Thoracic aorta (tissue), 2 donors: ENCODE results near the gene YWHAG. TPM values are rescaled to one million over a fixed set of nuclear protein-coding genes. Genes with fewer than 3 reads are reported as not detected.
A peak's percentile ranks its signal among the peaks of the same experiment; 100 is the strongest.
"Not testable (repeated sequence)": the region's sequence is repeated elsewhere in the genome, so short reads cannot be mapped to it uniquely, and the experiment has no call there.

Source experiments
- ATAC-seq: fragments of 150-250 bp; one replicate; pipeline ENCODE4 v1.8.0; 2017; ENCODE audit warnings: low read depth; ENCODE audit not compliant: insufficient number of reproducible peaks, low FRiP score
- DNase-seq: peaks from one replicate; pipeline ENCODE4 v3.0.0-alpha.2; 2020; ENCODE audit warnings: low spot score
- H3K27ac ChIP-seq, 2 donors: fragments of 200-600 bp; sonication (generic); 1 replicate in 1 of 2; 2 replicates in 1 of 2; pipeline ENCODE4 v1.5.1; 2016; ENCODE audit warnings: mild to moderate bottlenecking in 2 of 2, moderate library complexity in 2 of 2
- H3K27me3 ChIP-seq: fragments of 200-600 bp; sonication (generic); replicated peaks from 2 replicates; pipeline ENCODE4 v1.6.0; 2016; ENCODE audit warnings: mild to moderate bottlenecking; ENCODE audit not compliant: insufficient read depth
- H3K36me3 ChIP-seq: fragments of 200-600 bp; sonication (generic); one replicate; pipeline ENCODE4 v1.5.1; 2016
- H3K4me1 ChIP-seq, 2 donors: fragments of 200-600 bp; sonication (generic); 1 replicate in 1 of 2; 2 replicates in 1 of 2; pipeline versions ENCODE4 v1.5.1 to v1.6.0; 2016; ENCODE audit warnings: low read depth in 2 of 2, mild to moderate bottlenecking in 1 of 2; ENCODE audit not compliant: control insufficient read depth in 1 of 2
- H3K4me3 ChIP-seq: fragments of 200-600 bp; sonication (generic); 2 replicates; pipeline ENCODE4 v1.5.1; 2016; ENCODE audit warnings: mild to moderate bottlenecking
- H3K9me3 ChIP-seq: fragments of 200-600 bp; sonication (generic); 2 replicates; pipeline ENCODE4 v1.5.1; 2016
- CTCF ChIP-seq: fragments of 200-600 bp; sonication (generic); IDR thresholded peaks from one replicate; pipeline ENCODE4 v1.5.1; 2019; ENCODE audit warnings: antibody characterized with exemption
- total RNA-seq, 2 donors: library from RNA; depleted of rRNA; stranded (reverse); fragments of >200 nt; gene quantifications; one replicate each; pipeline versions ENCODE4 v1.1.0 to v1.2.3, GENCODE V29; 2016

Gene YWHAG
- total RNA-seq, 2 donors from 2014 or later: 63.2 to 129 TPM

- TF ChIP-seq CTCF: no peak
- DNase-seq (no peak), ATAC-seq (no peak)
- Histone ChIP-seq H3K9me3 (no peaks in the 10 kb centered on the region), H3K4me3 (no peak overlapping the region), H3K4me1 (peaks cover 3 to 6% of the 10 kb centered on the region in 2 donors), H3K27me3 (no peaks in the 10 kb centered on the region), H3K36me3 (no peaks in the 10 kb centered on the region), H3K27ac (no peak overlapping the region)
These were observed 41.5 kb upstream of the YWHAG start for GRCh38 chr7:76400248-76400647.

- ATAC-seq (no peak), DNase-seq (peak; percentile 32)
- Histone ChIP-seq H3K9me3 (no peaks in the 10 kb centered on the region), H3K4me3 (peak overlapping the region; percentile 72), H3K36me3 (no peaks in the 10 kb centered on the region), H3K4me1 (peaks cover 5 to 17% of the 10 kb centered on the region in 2 donors), H3K27me3 (no peaks in the 10 kb centered on the region), H3K27ac (no peak overlapping the region)
- no peak for TF ChIP-seq CTCF
These were observed 38.8 kb upstream of the YWHAG start for GRCh38 chr7:76397409-76398183.

- Histone ChIP-seq H3K27ac (no peak overlapping the region), H3K27me3 (no peaks in the 10 kb centered on the region), H3K36me3 (no peaks in the 10 kb centered on the region), H3K4me3 (peak overlapping the region; percentile 72), H3K4me1 (peaks cover 6 to 19% of the 10 kb centered on the region in 2 donors), H3K9me3 (no peaks in the 10 kb centered on the region)
- no peak for ATAC-seq
- no peak for TF ChIP-seq CTCF
- no peak for DNase-seq
These were observed 38.1 kb upstream of the YWHAG start for GRCh38 chr7:76396864-76397263.

GRCh38 chr7:76395965-76396726 lies 37.4 kb upstream of the YWHAG start:
- ATAC-seq: no peak
- DNase-seq: no peak

GRCh38 chr7:76395605-76395964 lies 36.8 kb upstream of the YWHAG start:
- H3K27ac ChIP-seq, DNase-seq, H3K36me3 ChIP-seq, H3K9me3 ChIP-seq, H3K4me3 ChIP-seq, H3K27me3 ChIP-seq, ATAC-seq: not testable (repeated sequence)
- H3K4me1 ChIP-seq: peaks cover 6 to 19% of the 10 kb centered on the region in 2 donors

More at GRCh38 chr7:76395965-76396726, 37.4 kb upstream of the YWHAG start:
- TF ChIP-seq CTCF: no peak
- H3K36me3 ChIP-seq: no peaks in the 10 kb centered on the region
- no peaks in the 10 kb centered on the region for H3K27me3 ChIP-seq
- H3K4me3 ChIP-seq: no peak overlapping the region
- H3K27ac ChIP-seq: no peak overlapping the region
- H3K4me1 ChIP-seq: peaks cover 6 to 19% of the 10 kb centered on the region in 2 donors
- H3K9me3 ChIP-seq: no peaks in the 10 kb centered on the region
